ACC112 (cell line): ENCODE results near the gene DDO.

Source experiments
- H2AFZ ChIP-seq: fragments of 200-600 bp; sonication (generic); one replicate; pipeline ENCODE4 v1.6.0; 2017; ENCODE audit warnings: antibody characterized with exemption, low read length; ENCODE audit not compliant: unreplicated experiment
- H3K27ac ChIP-seq: fragments of 200-600 bp; sonication (generic); 2 replicates; pipeline ENCODE4 v1.5.1; 2014; ENCODE audit warnings: low read depth, mild to moderate bottlenecking, antibody characterized with exemption, low read length, moderate library complexity
- H3K27me3 ChIP-seq: fragments of 200-600 bp; sonication (generic); 2 replicates; pipeline ENCODE4 v1.6.1; 2014; ENCODE audit warnings: mild to moderate bottlenecking, antibody characterized with exemption, low read length, moderate library complexity, mixed read lengths; ENCODE audit not compliant: insufficient read depth
- H3K36me3 ChIP-seq: fragments of 200-600 bp; sonication (generic); 2 replicates; pipeline ENCODE4 v1.6.1; 2016; ENCODE audit warnings: mild to moderate bottlenecking, antibody characterized with exemption, low read length, moderate library complexity, mixed read lengths; ENCODE audit not compliant: insufficient read depth
- H3K4me1 ChIP-seq: fragments of 200-600 bp; sonication (generic); one replicate; pipeline ENCODE4 v1.6.1; 2016; ENCODE audit warnings: low read length, mixed read lengths; ENCODE audit not compliant: insufficient read depth, unreplicated experiment, control insufficient read depth
- H3K4me3 ChIP-seq: fragments of 200-600 bp; sonication (generic); 2 replicates; pipeline ENCODE4 v1.5.1; 2014; ENCODE audit warnings: mild to moderate bottlenecking, low read depth, low read length
- H3K79me2 ChIP-seq: fragments of 200-600 bp; sonication (generic); one replicate; pipeline ENCODE4 v1.6.0; 2016; ENCODE audit warnings: low read length; ENCODE audit not compliant: control insufficient read depth, unreplicated experiment, insufficient read depth

Gene DDO

GRCh38 chr6:110446405-110446804 lies 31.0 kb upstream of the DDO start:
- H3K27ac ChIP-seq = no peak overlapping the region

GRCh38 chr6:110440026-110440425 lies 24.7 kb upstream of the DDO start:
- H3K27me3 ChIP-seq = peaks cover 88% of the 10 kb centered on the region
- H3K4me3 ChIP-seq = no peak overlapping the region
- no peaks in the 10 kb centered on the region for H3K79me2 ChIP-seq
- no peaks in the 10 kb centered on the region for H3K36me3 ChIP-seq
- no peaks in the 10 kb centered on the region for H3K4me1 ChIP-seq
- no peak overlapping the region for H2AFZ ChIP-seq
- no peak overlapping the region for H3K27ac ChIP-seq

More at GRCh38 chr6:110446405-110446804, 31.0 kb upstream of the DDO start:
- no peaks in the 10 kb centered on the region for H3K36me3 ChIP-seq
- H3K4me3 ChIP-seq = no peak overlapping the region
- H3K4me1 ChIP-seq = no peaks in the 10 kb centered on the region
- peaks cover 78% of the 10 kb centered on the region for H3K27me3 ChIP-seq
- no peaks in the 10 kb centered on the region for H3K79me2 ChIP-seq
- no peak overlapping the region for H2AFZ ChIP-seq

- Histone ChIP-seq H3K36me3 (no peaks in the 10 kb centered on the region), H3K4me1 (no peaks in the 10 kb centered on the region)
Observed at GRCh38 chr6:110439356-110439755, 24.0 kb upstream of the DDO start.

GRCh38 chr6:110434961-110435602 lies 19.7 kb upstream of the DDO start:
- H3K4me1 ChIP-seq = no peaks in the 10 kb centered on the region
- H3K36me3 ChIP-seq = no peaks in the 10 kb centered on the region
- peaks cover 80% of the 10 kb centered on the region for H3K27me3 ChIP-seq
- no peak overlapping the region for H3K4me3 ChIP-seq
- no peak overlapping the region for H3K27ac ChIP-seq
- no peaks in the 10 kb centered on the region for H3K79me2 ChIP-seq
- no peak overlapping the region for H2AFZ ChIP-seq

More at GRCh38 chr6:110439356-110439755, 24.0 kb upstream of the DDO start:
- Histone ChIP-seq H2AFZ (no peak overlapping the region), H3K27me3 (peaks cover 88% of the 10 kb centered on the region), H3K4me3 (no peak overlapping the region), H3K27ac (no peak overlapping the region), H3K79me2 (no peaks in the 10 kb centered on the region)

GRCh38 chr6:110432285-110432900 lies 17.0 kb upstream of the DDO start:
- H3K27me3 ChIP-seq = peaks cover 79% of the 10 kb centered on the region

GRCh38 chr6:110430741-110431140 lies 15.4 kb upstream of the DDO start:
- H2AFZ ChIP-seq = no peak overlapping the region
- no peaks in the 10 kb centered on the region for H3K4me1 ChIP-seq
- H3K79me2 ChIP-seq = no peaks in the 10 kb centered on the region
- H3K36me3 ChIP-seq = no peaks in the 10 kb centered on the region
- no peak overlapping the region for H3K4me3 ChIP-seq
- H3K27ac ChIP-seq = no peak overlapping the region
- H3K27me3 ChIP-seq = peaks cover 76% of the 10 kb centered on the region

More at GRCh38 chr6:110432285-110432900, 17.0 kb upstream of the DDO start:
- no peak overlapping the region for H3K4me3 ChIP-seq
- H2AFZ ChIP-seq = no peak overlapping the region
- H3K36me3 ChIP-seq = no peaks in the 10 kb centered on the region
- H3K4me1 ChIP-seq = no peaks in the 10 kb centered on the region
- no peak overlapping the region for H3K27ac ChIP-seq
- no peaks in the 10 kb centered on the region for H3K79me2 ChIP-seq

- H3K79me2 ChIP-seq = no peaks in the 10 kb centered on the region
- H3K4me3 ChIP-seq = no peak overlapping the region
- H3K36me3 ChIP-seq = no peaks in the 10 kb centered on the region
- H2AFZ ChIP-seq = no peak overlapping the region
- no peak overlapping the region for H3K27ac ChIP-seq
- peaks cover 76% of the 10 kb centered on the region for H3K27me3 ChIP-seq
- H3K4me1 ChIP-seq = no peaks in the 10 kb centered on the region
Observed at GRCh38 chr6:110430236-110430635, 14.9 kb upstream of the DDO start.

- Histone ChIP-seq H3K4me1 (no peaks in the 10 kb centered on the region), H3K27me3 (peaks cover 87% of the 10 kb centered on the region), H3K27ac (no peak overlapping the region)
Observed at GRCh38 chr6:110428153-110428552, 12.8 kb upstream of the DDO start.

GRCh38 chr6:110425816-110426215 lies 10.4 kb upstream of the DDO start:
- H2AFZ ChIP-seq = no peak overlapping the region

More at GRCh38 chr6:110428153-110428552, 12.8 kb upstream of the DDO start:
- H3K4me3 ChIP-seq = no peak overlapping the region
- no peaks in the 10 kb centered on the region for H3K79me2 ChIP-seq
- no peaks in the 10 kb centered on the region for H3K36me3 ChIP-seq
- no peak overlapping the region for H2AFZ ChIP-seq

GRCh38 chr6:110422444-110422822 lies 7.1 kb upstream of the DDO start:
- no peak overlapping the region for H3K4me3 ChIP-seq
- H3K36me3 ChIP-seq = no peaks in the 10 kb centered on the region
- H2AFZ ChIP-seq = no peak overlapping the region
- no peak overlapping the region for H3K27ac ChIP-seq
- no peaks in the 10 kb centered on the region for H3K79me2 ChIP-seq
- peaks cover 70% of the 10 kb centered on the region for H3K27me3 ChIP-seq
- no peaks in the 10 kb centered on the region for H3K4me1 ChIP-seq

More at GRCh38 chr6:110425816-110426215, 10.4 kb upstream of the DDO start:
- Histone ChIP-seq H3K27ac (no peak overlapping the region), H3K79me2 (no peaks in the 10 kb centered on the region), H3K27me3 (peaks cover 83% of the 10 kb centered on the region), H3K4me3 (no peak overlapping the region), H3K36me3 (no peaks in the 10 kb centered on the region), H3K4me1 (no peaks in the 10 kb centered on the region)
